Peyer's patch (tissue), 4 donors: Measurements from ENCODE around the gene ARHGDIG.

Experiments
- POLR2A ChIP-seq, 2 donors: fragments of 450-650 bp; IDR thresholded peaks; one replicate each; pipeline ENCODE4 v1.5.1; 2017; ENCODE audit warnings: antibody characterized with exemption in 2 of 2, mild to moderate bottlenecking in 2 of 2, moderate library complexity in 2 of 2
- TF ChIP-seq, protein P1 (sequence below), 6 experiments: fragments of 450-650 bp in 4 of 6; fragments of 200-600 bp in 2 of 6; sonication (generic) in 1 of 6; IDR thresholded peaks; one replicate each; pipeline ENCODE4 v1.5.1; 2017 to 2019; ENCODE audit warnings: antibody characterized with exemption in 6 of 6, mild to moderate bottlenecking in 3 of 6, moderate library complexity in 1 of 6

DNA sequence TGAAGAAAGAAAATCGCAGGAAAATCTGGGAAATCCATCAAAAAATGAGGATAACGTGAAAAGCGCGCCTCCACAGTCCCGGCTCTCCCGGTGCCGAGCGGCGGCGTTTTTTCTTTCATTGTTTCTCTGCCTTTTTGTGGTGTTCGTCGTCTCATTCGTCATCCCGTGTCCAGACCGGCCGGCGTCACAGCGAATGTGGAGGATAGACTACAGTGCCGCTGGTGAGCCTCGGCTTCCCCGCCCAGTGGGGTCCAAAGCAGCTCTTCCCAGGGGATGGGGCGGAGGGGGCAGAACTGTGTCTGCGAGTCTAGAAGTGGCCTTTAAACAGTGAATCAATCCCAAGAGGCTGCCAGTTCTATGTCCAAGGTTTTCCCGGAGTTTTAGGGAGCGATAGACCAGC, 25.9 kb upstream of the ARHGDIG start:
- TF ChIP-seq, protein P1, sequence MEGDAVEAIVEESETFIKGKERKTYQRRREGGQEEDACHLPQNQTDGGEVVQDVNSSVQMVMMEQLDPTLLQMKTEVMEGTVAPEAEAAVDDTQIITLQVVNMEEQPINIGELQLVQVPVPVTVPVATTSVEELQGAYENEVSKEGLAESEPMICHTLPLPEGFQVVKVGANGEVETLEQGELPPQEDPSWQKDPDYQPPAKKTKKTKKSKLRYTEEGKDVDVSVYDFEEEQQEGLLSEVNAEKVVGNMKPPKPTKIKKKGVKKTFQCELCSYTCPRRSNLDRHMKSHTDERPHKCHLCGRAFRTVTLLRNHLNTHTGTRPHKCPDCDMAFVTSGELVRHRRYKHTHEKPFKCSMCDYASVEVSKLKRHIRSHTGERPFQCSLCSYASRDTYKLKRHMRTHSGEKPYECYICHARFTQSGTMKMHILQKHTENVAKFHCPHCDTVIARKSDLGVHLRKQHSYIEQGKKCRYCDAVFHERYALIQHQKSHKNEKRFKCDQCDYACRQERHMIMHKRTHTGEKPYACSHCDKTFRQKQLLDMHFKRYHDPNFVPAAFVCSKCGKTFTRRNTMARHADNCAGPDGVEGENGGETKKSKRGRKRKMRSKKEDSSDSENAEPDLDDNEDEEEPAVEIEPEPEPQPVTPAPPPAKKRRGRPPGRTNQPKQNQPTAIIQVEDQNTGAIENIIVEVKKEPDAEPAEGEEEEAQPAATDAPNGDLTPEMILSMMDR (IDR thresholded peaks at IDR 0.05): no peak
- no peak for TF ChIP-seq POLR2A (IDR thresholded peaks at IDR 0.05)
